ELF-1 (cell line): ENCODE data around the gene GOLGA8K.
"Not testable (repeated sequence)": the region's sequence is repeated elsewhere in the genome, so short reads cannot be mapped to it uniquely, and the experiment has no call there.

Source experiments
- DNase-seq: peaks from one replicate; pipeline ENCODE4 v3.0.0-alpha.2; 2016; ENCODE audit warnings: low read depth, low spot score

Gene GOLGA8K, protein sequence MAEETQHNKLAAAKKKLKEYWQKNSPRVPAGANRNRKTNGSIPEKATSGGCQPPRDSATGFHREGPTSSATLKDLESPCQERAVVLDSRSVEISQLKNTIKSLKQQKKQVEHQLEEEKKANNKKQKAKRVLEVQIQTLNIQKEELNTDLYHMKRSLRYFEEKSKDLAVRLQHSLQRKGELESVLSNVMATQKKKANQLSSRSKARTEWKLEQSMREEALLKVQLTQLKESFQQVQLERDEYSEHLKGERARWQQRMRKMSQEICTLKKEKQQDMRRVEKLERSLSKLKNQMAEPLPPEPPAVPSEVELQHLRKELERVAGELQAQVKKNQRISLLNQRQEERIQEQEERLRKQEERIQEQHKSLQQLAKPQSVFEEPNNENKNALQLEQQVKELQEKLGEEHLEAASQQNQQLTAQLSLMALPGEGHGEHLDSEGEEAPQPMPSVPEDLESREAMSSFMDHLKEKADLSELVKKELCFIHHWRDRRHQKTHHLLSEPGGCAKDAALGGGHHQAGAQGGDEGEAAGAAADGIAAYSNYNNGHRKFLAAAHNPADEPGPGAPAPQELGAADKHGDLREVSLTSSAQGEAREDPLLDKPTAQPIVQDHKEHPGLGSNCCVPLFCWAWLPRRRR

DNA sequence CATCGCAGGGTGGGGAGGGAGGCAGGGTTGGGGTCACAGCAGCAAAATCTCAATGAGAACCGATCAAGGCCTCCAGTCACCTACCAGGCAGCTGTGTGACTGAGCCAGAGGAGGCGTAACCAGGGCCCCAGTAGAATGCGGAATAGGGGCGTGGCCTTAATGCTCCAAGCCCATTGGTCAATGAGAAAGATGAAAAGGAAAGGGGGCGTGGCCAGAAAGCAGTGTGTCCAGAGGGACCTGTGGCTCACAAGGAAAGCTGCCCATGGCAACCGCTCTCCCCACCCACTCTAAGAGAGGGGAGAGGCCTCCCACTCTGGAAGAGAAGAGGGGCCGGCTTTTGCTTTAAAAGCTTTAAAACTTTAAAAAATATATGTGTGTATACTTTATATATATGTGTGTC lies at the start of gene GOLGA8K:
TSS of gene GOLGA8K (minus strand) at position 101 of the 400 bp plus-strand sequence. CDS start at position 3, 98 bp downstream.
- not testable (repeated sequence) for DNase-seq

- DNase-seq: not testable (repeated sequence)
These were observed 37.4 kb upstream of the GOLGA8K start for GRCh38 chr15:32440445-32440977.

- not testable (repeated sequence) for DNase-seq
These were observed 31.2 kb upstream of the GOLGA8K start for GRCh38 chr15:32434102-32434963.

- DNase-seq: not testable (repeated sequence)
These were observed 24.5 kb upstream of the GOLGA8K start for GRCh38 chr15:32427635-32428034.

DNA sequence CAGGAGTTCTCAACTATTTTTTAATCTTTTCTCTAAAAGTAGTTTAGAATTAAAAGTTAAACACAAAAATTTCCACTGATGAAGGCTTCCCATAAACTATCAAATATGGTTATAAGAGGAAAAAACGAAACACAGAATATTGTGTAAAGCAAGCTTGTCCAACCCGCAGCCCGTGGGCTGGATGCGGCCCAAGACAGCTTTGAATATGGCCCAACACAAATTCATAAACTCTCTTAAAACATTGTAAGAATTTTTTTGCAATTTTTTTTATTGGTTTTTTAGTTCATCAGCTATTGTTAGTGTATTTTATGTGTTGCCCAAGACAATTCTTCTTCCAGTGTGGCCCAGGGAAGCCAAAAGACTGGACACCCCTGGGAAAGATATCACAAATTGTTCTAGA lies 23.4 kb upstream of the GOLGA8K start:
- not testable (repeated sequence) for DNase-seq

GRCh38 chr15:32407903-32408302 lies 4.8 kb upstream of the GOLGA8K start:
- DNase-seq: not testable (repeated sequence)

DNA sequence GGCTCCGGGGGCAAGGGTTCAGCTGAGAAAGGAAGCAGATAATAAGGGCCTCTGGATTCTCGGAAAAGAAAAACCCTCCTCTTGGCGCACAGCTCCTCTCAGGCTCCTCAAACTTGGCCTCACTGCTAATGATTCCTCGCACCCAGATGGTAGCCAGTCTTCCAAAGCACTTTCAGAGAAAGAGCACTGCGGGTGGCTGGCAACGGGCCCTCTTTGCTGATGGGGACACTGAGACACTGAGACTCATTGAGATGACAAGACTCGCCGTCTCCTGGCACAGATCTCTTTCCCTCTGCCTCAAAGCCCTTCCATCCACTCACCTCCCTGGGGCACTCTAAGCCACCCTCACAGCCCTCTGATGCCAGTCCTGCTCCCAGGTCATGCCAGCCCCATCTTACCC lies 6.6 kb downstream of the GOLGA8K start:
- not testable (repeated sequence) for DNase-seq

GRCh38 chr15:32394745-32395144 lies 8.3 kb downstream of the GOLGA8K start:
- DNase-seq: not testable (repeated sequence)

GRCh38 chr15:32388050-32388648 lies 14.9 kb downstream of the GOLGA8K start:
- not testable (repeated sequence) for DNase-seq

- DNase-seq: not testable (repeated sequence)
These were observed 17.1 kb downstream of the GOLGA8K start for GRCh38 chr15:32385823-32386495.

DNA sequence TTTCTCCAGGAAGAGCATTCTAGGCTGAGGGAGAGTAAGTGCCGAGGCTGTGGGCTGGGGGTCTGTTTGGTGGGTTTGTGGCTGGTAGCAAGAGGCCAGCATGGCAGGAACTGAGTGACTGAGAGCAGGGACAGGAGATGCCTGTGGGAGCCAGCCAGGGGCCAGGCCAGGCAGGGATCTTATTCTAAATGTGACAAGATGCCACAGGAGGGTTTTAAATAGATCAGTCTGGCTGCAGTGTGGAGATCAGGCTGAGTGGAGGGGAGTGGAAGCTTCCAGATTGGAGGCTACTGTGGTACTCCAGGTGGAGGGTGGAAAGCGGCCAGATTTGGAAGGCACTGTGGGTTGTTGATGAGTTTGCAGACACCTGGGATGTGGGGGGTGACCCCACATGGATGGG lies 28.9 kb downstream of the GOLGA8K start:
- not testable (repeated sequence) for DNase-seq

GRCh38 chr15:32373707-32374106 lies 29.4 kb downstream of the GOLGA8K start:
- DNase-seq: not testable (repeated sequence)

- not testable (repeated sequence) for DNase-seq
These were observed 31.0 kb downstream of the GOLGA8K start for GRCh38 chr15:32372075-32372474.

- not testable (repeated sequence) for DNase-seq
These were observed 32.6 kb downstream of the GOLGA8K start for GRCh38 chr15:32370526-32370925.

DNA sequence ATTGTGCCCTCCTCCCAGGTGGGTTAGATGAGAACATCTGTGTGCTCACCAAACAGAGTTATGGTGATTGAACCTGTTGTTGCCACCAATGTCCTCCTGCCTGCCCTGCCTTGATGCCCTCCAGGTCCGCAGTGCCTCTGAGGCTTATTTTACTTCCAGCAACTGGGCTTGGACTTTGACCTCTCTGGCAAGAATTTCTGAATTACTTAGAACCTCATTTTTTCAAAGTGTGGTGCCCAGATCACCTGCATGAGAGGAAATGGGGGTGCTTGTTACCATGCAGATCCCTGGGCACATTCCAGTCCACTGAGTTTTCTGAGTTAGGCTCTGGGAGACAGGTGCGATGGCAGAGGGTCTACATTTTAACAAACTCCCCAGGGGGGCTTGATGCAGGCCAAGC lies 33.0 kb downstream of the GOLGA8K start:
- not testable (repeated sequence) for DNase-seq

DNA sequence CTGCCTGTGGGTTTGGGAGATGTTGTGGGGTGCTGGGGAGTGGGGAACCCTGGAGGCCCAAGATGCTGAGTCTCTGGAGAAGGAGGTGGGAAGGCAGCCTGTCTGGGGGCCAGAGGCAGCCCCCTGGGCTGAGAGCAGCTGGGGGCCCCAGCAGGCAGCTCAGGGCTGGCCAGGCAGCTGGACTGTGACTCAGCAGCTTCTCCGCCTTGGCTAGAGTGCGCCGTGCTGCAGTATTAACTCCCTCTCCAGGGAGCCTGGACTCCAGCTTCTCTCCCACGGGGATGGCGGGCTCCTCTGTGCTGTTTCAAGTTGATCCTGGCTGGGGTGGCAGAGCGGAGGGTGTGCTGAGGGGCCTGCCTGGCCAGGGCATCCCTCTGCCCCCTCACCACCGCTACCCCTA lies 36.6 kb downstream of the GOLGA8K start:
- not testable (repeated sequence) for DNase-seq

DNA sequence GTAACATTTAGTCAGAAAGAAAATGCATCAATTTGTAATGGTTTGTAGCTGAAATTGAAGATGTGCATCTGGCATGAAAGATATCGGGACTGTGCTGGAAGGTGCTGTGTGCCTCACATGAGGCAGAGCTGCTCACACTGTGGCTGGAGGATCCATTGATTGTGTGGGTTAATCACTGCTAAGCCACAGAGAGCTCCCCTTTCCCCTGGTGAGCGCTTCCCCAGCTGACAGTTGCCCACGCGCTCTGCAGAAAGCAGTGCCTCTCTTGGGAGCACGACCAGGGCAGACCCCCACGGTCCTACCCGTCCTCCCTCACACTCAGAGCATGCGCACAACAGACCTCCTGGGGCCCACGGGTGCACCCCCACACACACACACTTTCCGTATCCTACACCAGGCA lies 37.1 kb downstream of the GOLGA8K start:
- DNase-seq: not testable (repeated sequence)

- not testable (repeated sequence) for DNase-seq
These were observed 38.1 kb downstream of the GOLGA8K start for GRCh38 chr15:32364944-32365343.

- DNase-seq: not testable (repeated sequence)
These were observed 39.6 kb downstream of the GOLGA8K start for GRCh38 chr15:32363449-32363848.

- not testable (repeated sequence) for DNase-seq
These were observed 41.4 kb downstream of the GOLGA8K start for GRCh38 chr15:32361662-32362061.
